Mesendoderm (in vitro differentiated cells): Measurements from ENCODE around the gene IFI44.

Experiments used
- DNase-seq: peaks from one replicate; pipeline ENCODE4 v3.0.0; 2013
- H2AK5ac ChIP-seq: 2 replicates; pipeline ENCODE4 v1.6.1; 2013; ENCODE audit warnings: low read length, inconsistent platforms
- H2BK120ac ChIP-seq: 2 replicates; pipeline ENCODE4 v1.6.1; 2013; ENCODE audit warnings: low read depth, mild to moderate bottlenecking, low read length, moderate library complexity, mixed read lengths
- H2BK15ac ChIP-seq: replicated peaks from 2 replicates; pipeline ENCODE4 v1.6.1; 2013; ENCODE audit warnings: low read depth, mild to moderate bottlenecking, moderate library complexity
- H2BK5ac ChIP-seq: 2 replicates; pipeline ENCODE4 v1.6.1; 2013; ENCODE audit warnings: low read length, inconsistent platforms
- H3K18ac ChIP-seq: 2 replicates; pipeline ENCODE4 v1.6.1; 2013; ENCODE audit warnings: mild to moderate bottlenecking, low read length, mixed read lengths
- H3K23ac ChIP-seq: one replicate; pipeline ENCODE4 v1.6.1; 2013; ENCODE audit warnings: low read length
- H3K27ac ChIP-seq: 2 replicates; pipeline ENCODE4 v1.5.1; 2013; ENCODE audit warnings: low read depth, mild to moderate bottlenecking, inconsistent platforms, low read length, moderate library complexity
- H3K27me3 ChIP-seq: 2 replicates; pipeline ENCODE4 v1.6.1; 2013; ENCODE audit warnings: low read length, control low read depth, mild to moderate bottlenecking, inconsistent platforms; ENCODE audit not compliant: insufficient read depth, poor library complexity
- H3K36me3 ChIP-seq: 2 replicates; pipeline ENCODE4 v1.6.1; 2013; ENCODE audit warnings: low read length, inconsistent platforms; ENCODE audit not compliant: control insufficient read depth, insufficient read depth
- H3K4ac ChIP-seq: one replicate; pipeline ENCODE4 v1.6.1; 2013; ENCODE audit warnings: low read depth, mild to moderate bottlenecking, low read length, moderate library complexity
- H3K4me1 ChIP-seq: 2 replicates; pipeline ENCODE4 v1.6.1; 2013; ENCODE audit warnings: low read depth, low read length, inconsistent platforms; ENCODE audit not compliant: control insufficient read depth
- H3K4me2 ChIP-seq: 2 replicates; pipeline ENCODE4 v1.6.1; 2013; ENCODE audit warnings: low read length
- H3K4me3 ChIP-seq: 2 replicates; pipeline ENCODE4 v1.5.1; 2013; ENCODE audit warnings: mild to moderate bottlenecking, low read length
- H3K56ac ChIP-seq: one replicate; pipeline ENCODE4 v1.6.1; 2013; ENCODE audit warnings: low read length
- H3K79me1 ChIP-seq: 2 replicates; pipeline ENCODE4 v1.6.1; 2013; ENCODE audit warnings: low read length, inconsistent platforms
- H3K79me2 ChIP-seq: 2 replicates; pipeline ENCODE4 v1.6.1; 2013; ENCODE audit warnings: mild to moderate bottlenecking, low read length; ENCODE audit not compliant: control insufficient read depth, insufficient read depth
- H3K9ac ChIP-seq: 2 replicates; pipeline ENCODE4 v1.6.1; 2013; ENCODE audit warnings: low read length, inconsistent platforms
- H4K5ac ChIP-seq: one replicate; pipeline ENCODE4 v1.6.1; 2013; ENCODE audit warnings: low read length
- H4K8ac ChIP-seq: one replicate; pipeline ENCODE4 v1.6.1; 2013; ENCODE audit warnings: low read depth, mild to moderate bottlenecking, control low read depth, low read length, moderate library complexity
- WGBS: extraction: QIAGEN DNeasy Blood & Tissue Kit; methylation state at CpG from one replicate; pipeline ENCODE4 v1.1.7; 2013; ENCODE audit warnings: low lambda C conversion rate, missing lambda C conversion rate; ENCODE audit not compliant: insufficient coverage; ENCODE audit errors: extremely low coverage; 5-methylcytosine and 5-hydroxymethylcytosine counted together

IFI44 gene

GRCh38 chr1:78677788-78678187, 28.2 kb downstream of the IFI44 start:
- Histone ChIP-seq H3K23ac (no peak overlapping the region), H3K36me3 (no peaks in the 10 kb centered on the region), H3K9ac (no peak overlapping the region), H3K4me2 (no peak overlapping the region), H3K79me1 (no peaks in the 10 kb centered on the region), H3K56ac (no peak overlapping the region), H4K8ac (no peak overlapping the region), H2BK120ac (no peak overlapping the region), H3K27ac (no peak overlapping the region), H2AK5ac (no peak overlapping the region), H3K18ac (no peak overlapping the region), H3K4me1 (no peaks in the 10 kb centered on the region), H4K5ac (no peak overlapping the region), H3K27me3 (no peaks in the 10 kb centered on the region), H3K4me3 (no peak overlapping the region), H3K79me2 (no peaks in the 10 kb centered on the region), H2BK5ac (no peak overlapping the region), H2BK15ac (no peak overlapping the region), H3K4ac (no peak overlapping the region)
- DNase-seq = no peak
- WGBS = no CpG with 5 or more reads among the region's 3 CpGs

GRCh38 chr1:78678324-78678723, 28.7 kb downstream of the IFI44 start:
- Histone ChIP-seq H2BK5ac (no peak overlapping the region), H3K23ac (no peak overlapping the region), H2BK120ac (no peak overlapping the region), H3K56ac (no peak overlapping the region), H2AK5ac (no peak overlapping the region), H3K79me1 (no peaks in the 10 kb centered on the region), H3K27me3 (no peaks in the 10 kb centered on the region), H3K4me1 (no peaks in the 10 kb centered on the region), H3K4me3 (no peak overlapping the region), H3K9ac (no peak overlapping the region), H3K4ac (no peak overlapping the region), H3K18ac (no peak overlapping the region), H3K79me2 (no peaks in the 10 kb centered on the region), H4K8ac (no peak overlapping the region), H3K27ac (no peak overlapping the region), H3K4me2 (no peak overlapping the region), H3K36me3 (no peaks in the 10 kb centered on the region), H4K5ac (no peak overlapping the region), H2BK15ac (no peak overlapping the region)
- no peak for DNase-seq

GRCh38 chr1:78681265-78681664, 31.6 kb downstream of the IFI44 start:
- Histone ChIP-seq H3K23ac (no peak overlapping the region), H3K4ac (no peak overlapping the region), H3K79me1 (no peaks in the 10 kb centered on the region), H3K27me3 (no peaks in the 10 kb centered on the region), H3K9ac (no peak overlapping the region), H4K8ac (no peak overlapping the region), H3K79me2 (no peaks in the 10 kb centered on the region), H3K27ac (no peak overlapping the region), H3K4me2 (no peak overlapping the region), H2BK120ac (no peak overlapping the region), H3K56ac (no peak overlapping the region), H2BK15ac (no peak overlapping the region), H3K36me3 (no peaks in the 10 kb centered on the region), H2BK5ac (no peak overlapping the region), H3K18ac (no peak overlapping the region), H3K4me3 (no peak overlapping the region), H2AK5ac (no peak overlapping the region), H3K4me1 (no peaks in the 10 kb centered on the region), H4K5ac (no peak overlapping the region)
- WGBS = no CpG with 5 or more reads among the region's 2 CpGs
- no peak for DNase-seq

- no peak overlapping the region for H3K27ac ChIP-seq
- no peak overlapping the region for H3K23ac ChIP-seq
- H2AK5ac ChIP-seq = no peak overlapping the region
- no peaks in the 10 kb centered on the region for H3K36me3 ChIP-seq
- H3K4me3 ChIP-seq = no peak overlapping the region
- DNase-seq = no peak
- no peak overlapping the region for H3K4ac ChIP-seq
- H3K79me1 ChIP-seq = no peaks in the 10 kb centered on the region
- no peak overlapping the region for H4K5ac ChIP-seq
- no peak overlapping the region for H3K56ac ChIP-seq
- H3K4me2 ChIP-seq = no peak overlapping the region
- no peaks in the 10 kb centered on the region for H3K79me2 ChIP-seq
- no peak overlapping the region for H2BK15ac ChIP-seq
- H2BK5ac ChIP-seq = no peak overlapping the region
- H3K18ac ChIP-seq = no peak overlapping the region
- no CpG with 5 or more reads among the region's 3 CpGs for WGBS
- H4K8ac ChIP-seq = no peak overlapping the region
- H3K9ac ChIP-seq = no peak overlapping the region
- no peak overlapping the region for H2BK120ac ChIP-seq
- no peaks in the 10 kb centered on the region for H3K4me1 ChIP-seq
- no peaks in the 10 kb centered on the region for H3K27me3 ChIP-seq
Measured at GRCh38 chr1:78682496-78682895, 32.9 kb downstream of the IFI44 start.

- Histone ChIP-seq H3K18ac (no peak overlapping the region), H4K8ac (no peak overlapping the region), H2BK5ac (no peak overlapping the region), H2BK15ac (no peak overlapping the region), H3K9ac (no peak overlapping the region), H3K27ac (no peak overlapping the region), H2AK5ac (no peak overlapping the region), H3K4me2 (no peak overlapping the region), H3K4me3 (no peak overlapping the region), H3K4me1 (no peaks in the 10 kb centered on the region), H4K5ac (no peak overlapping the region), H3K36me3 (no peaks in the 10 kb centered on the region), H3K23ac (no peak overlapping the region), H3K56ac (no peak overlapping the region), H3K4ac (no peak overlapping the region), H2BK120ac (no peak overlapping the region), H3K27me3 (no peaks in the 10 kb centered on the region), H3K79me1 (no peaks in the 10 kb centered on the region), H3K79me2 (no peaks in the 10 kb centered on the region)
- no CpG with 5 or more reads among the region's 2 CpGs for WGBS
- no peak for DNase-seq
Measured at GRCh38 chr1:78683079-78683478, 33.4 kb downstream of the IFI44 start.

GRCh38 chr1:78687315-78687714, 37.7 kb downstream of the IFI44 start:
- H3K79me2 ChIP-seq = no peaks in the 10 kb centered on the region
- no peak overlapping the region for H3K23ac ChIP-seq
- no peak overlapping the region for H3K4ac ChIP-seq
- H4K8ac ChIP-seq = no peak overlapping the region
- H3K27ac ChIP-seq = no peak overlapping the region
- no peak overlapping the region for H3K18ac ChIP-seq
- no peak overlapping the region for H4K5ac ChIP-seq
- H3K79me1 ChIP-seq = no peaks in the 10 kb centered on the region
- no peaks in the 10 kb centered on the region for H3K4me1 ChIP-seq
- no peak overlapping the region for H3K9ac ChIP-seq
- no peak overlapping the region for H2BK5ac ChIP-seq
- H3K4me3 ChIP-seq = no peak overlapping the region
- no peaks in the 10 kb centered on the region for H3K36me3 ChIP-seq
- H2AK5ac ChIP-seq = no peak overlapping the region
- H2BK15ac ChIP-seq = no peak overlapping the region
- H3K27me3 ChIP-seq = no peaks in the 10 kb centered on the region
- H3K56ac ChIP-seq = no peak overlapping the region
- H3K4me2 ChIP-seq = no peak overlapping the region
- WGBS = no CpG with 5 or more reads among the region's 1 CpG
- no peak overlapping the region for H2BK120ac ChIP-seq
- DNase-seq = no peak
